SK-N-SH (cell line): ENCODE data around the gene CAV1. TPM values are rescaled to one million over a fixed set of nuclear protein-coding genes. Genes with fewer than 3 reads are reported as not detected.

ENCODE experiments used
- CTCF ChIA-PET: fragments of 300-600, 350-600 bp; formaldehyde crosslinking; extraction: SDS; loops from one replicate; lab custom pipeline; 2021; lab: Yijun Ruan, JAX
- POLR2A ChIA-PET: fragments of 350-600 bp; sonication (Branson Sonifier 250); formaldehyde crosslinking; extraction: SDS; loops from one replicate; lab custom pipeline; 2020; ENCODE audit warnings: antibody characterized with exemption, inconsistent platforms; lab: Yijun Ruan, JAX
- DNase-seq: peaks from one replicate; pipeline ENCODE4 v3.0.0; 2012
- H2AFZ ChIP-seq: fragments of 200-600 bp; sonication (generic); 2 replicates; pipeline ENCODE4 v1.8.1; 2016; ENCODE audit warnings: antibody characterized with exemption, mild to moderate bottlenecking, low read depth
- H3F3A ChIP-seq: fragments of 200-600 bp; sonication (generic); replicated peaks from 2 replicates; pipeline ENCODE3; 2016; ENCODE audit warnings: antibody characterized with exemption, mild to moderate bottlenecking; ENCODE audit not compliant: insufficient read depth
- H3K27ac ChIP-seq, 2 experiments: fragments of 200-500 bp in 1 of 2; fragments of 200-600 bp in 1 of 2; sonication (Bioruptor generic) in 1 of 2; sonication (generic), shearing (Covaris generic) in 1 of 2; 2 replicates each; pipeline versions ENCODE4 v1.5.1 to v1.6.1; 2014 to 2016; ENCODE audit warnings: low read depth in 2 of 2, inconsistent platforms in 1 of 2, low read length in 1 of 2, mild to moderate bottlenecking in 1 of 2, mixed read lengths in 1 of 2
- H3K27me3 ChIP-seq: fragments of 200-600 bp; sonication (generic), shearing (Covaris generic); 2 replicates; pipeline ENCODE4 v1.6.1; 2016; ENCODE audit warnings: mixed run types; ENCODE audit not compliant: insufficient read depth
- H3K36me3 ChIP-seq, 2 experiments: fragments of 200-500 bp in 1 of 2; fragments of 200-600 bp in 1 of 2; sonication (Bioruptor generic) in 1 of 2; sonication (generic) in 1 of 2; replicated peaks in 1 of 2; 2 replicates each; pipeline versions ENCODE3 to v1.5.1; 2014 to 2016; ENCODE audit warnings: low read length in 1 of 2, mild to moderate bottlenecking in 1 of 2; ENCODE audit not compliant: insufficient read depth in 2 of 2, control insufficient read depth in 1 of 2
- H3K4me1 ChIP-seq, 2 experiments: fragments of 200-500 bp in 1 of 2; fragments of 200-600 bp in 1 of 2; sonication (Bioruptor generic) in 1 of 2; sonication (generic), shearing (Covaris generic) in 1 of 2; 2 replicates each; pipeline versions ENCODE4 v1.5.1 to v1.6.1; 2014 to 2016; ENCODE audit warnings: low read depth in 1 of 2, low read length in 1 of 2, mixed run types in 1 of 2; ENCODE audit not compliant: insufficient read depth in 2 of 2, control insufficient read depth in 1 of 2
- H3K4me2 ChIP-seq: fragments of 200-600 bp; sonication (generic), shearing (Covaris generic); 2 replicates; pipeline ENCODE4 v1.6.1; 2017; ENCODE audit warnings: mixed run types
- H3K4me3 ChIP-seq, 2 experiments: fragments of 200-500 bp in 1 of 2; fragments of 200-600 bp in 1 of 2; sonication (Bioruptor generic) in 1 of 2; sonication (generic), shearing (Covaris generic) in 1 of 2; 2 replicates each; pipeline versions ENCODE4 v1.5.1 to v1.8.1; 2014 to 2016; ENCODE audit warnings: low read depth in 2 of 2, inconsistent platforms in 1 of 2, low read length in 1 of 2, mild to moderate bottlenecking in 1 of 2, mixed read lengths in 1 of 2, moderate library complexity in 1 of 2
- H3K79me2 ChIP-seq: fragments of 200-600 bp; sonication (generic); 2 replicates; pipeline ENCODE4 v1.8.1; 2017; ENCODE audit warnings: mild to moderate bottlenecking; ENCODE audit not compliant: insufficient read depth
- H3K9ac ChIP-seq: fragments of 200-600 bp; sonication (generic); 2 replicates; pipeline ENCODE4 v1.6.1; 2017; ENCODE audit warnings: mixed run types
- H3K9me2 ChIP-seq: fragments of 200-600 bp; sonication (generic); 2 replicates; pipeline ENCODE4 v1.6.1; 2017; ENCODE audit warnings: mixed run types
- H3K9me3 ChIP-seq: fragments of 200-600 bp; sonication (generic); 2 replicates; pipeline ENCODE4 v1.6.1; 2017; ENCODE audit warnings: mixed run types, mild to moderate bottlenecking, moderate library complexity
- H4K20me1 ChIP-seq: fragments of 200-600 bp; sonication (generic); 2 replicates; pipeline ENCODE4 v1.6.1; 2017; ENCODE audit warnings: mild to moderate bottlenecking, mixed run types; ENCODE audit not compliant: insufficient read depth
- CHD2 ChIP-seq: fragments of 150-350 bp; IDR thresholded peaks from 2 replicates; pipeline ENCODE4 v1.6.1; 2018; ENCODE audit warnings: low read length; ENCODE audit not compliant: partially characterized antibody
- EP300 ChIP-seq, 2 experiments: IDR thresholded peaks; 2 replicates each; pipeline versions ENCODE4 v1.4.0 to v1.6.1; 2012; ENCODE audit warnings: borderline replicate concordance in 1 of 2, low read depth in 1 of 2, low read length in 1 of 2
- FOSL2 ChIP-seq: IDR thresholded peaks from 2 replicates; pipeline ENCODE4 v1.4.0; 2012; ENCODE audit warnings: low read depth, mild to moderate bottlenecking, moderate library complexity, borderline replicate concordance
- FOXJ3 ChIP-seq: sonication (generic); formaldehyde crosslinking; IDR thresholded peaks from 2 replicates; pipeline ENCODE4 v1.5.1; 2020; ENCODE audit warnings: mild to moderate bottlenecking, missing genetic modification reagents
- FOXM1 ChIP-seq: IDR thresholded peaks from 2 replicates; pipeline ENCODE4 v1.4.0; 2012; ENCODE audit warnings: low read depth, mild to moderate bottlenecking
- GATA2 ChIP-seq: sonication (generic); formaldehyde crosslinking; IDR thresholded peaks from 2 replicates; pipeline ENCODE4 v1.5.0; 2020; ENCODE audit warnings: mild to moderate bottlenecking, missing genetic modification reagents
- MEF2A ChIP-seq: IDR thresholded peaks from 2 replicates; pipeline ENCODE4 v1.4.0; 2012; ENCODE audit warnings: low read depth, borderline replicate concordance
- NFIC ChIP-seq: IDR thresholded peaks from 2 replicates; pipeline ENCODE4 v1.4.0; 2012; ENCODE audit warnings: borderline replicate concordance
- RAD21 ChIP-seq: IDR thresholded peaks from 2 replicates; pipeline ENCODE4 v1.6.1; 2012; ENCODE audit warnings: mild to moderate bottlenecking, low read length
- REST ChIP-seq: IDR thresholded peaks from 2 replicates; pipeline ENCODE4 v1.6.1; 2012; ENCODE audit warnings: mild to moderate bottlenecking, low read depth, low read length, moderate library complexity
- SIN3A ChIP-seq: IDR thresholded peaks from 2 replicates; pipeline ENCODE4 v1.6.1; 2012; ENCODE audit warnings: low read depth, mild to moderate bottlenecking, low read length, moderate library complexity, borderline replicate concordance
- TAF1 ChIP-seq: IDR thresholded peaks from 2 replicates; pipeline ENCODE4 v1.6.1; 2012; ENCODE audit warnings: low read depth, mild to moderate bottlenecking, low read length, moderate library complexity, borderline replicate concordance
- ZBTB33 ChIP-seq: IDR thresholded peaks from 2 replicates; pipeline ENCODE4 v1.4.0; 2012; ENCODE audit warnings: low read depth, borderline replicate concordance
- WGBS: methylation state at CpG from one replicate; pipeline ENCODE4 v1.1.6; 2017; ENCODE audit warnings: low lambda C conversion rate; 5-methylcytosine and 5-hydroxymethylcytosine counted together
- polyA plus RNA-seq, 3 experiments: library from polyadenylated mRNA; depleted of rRNA; stranded (reverse); fragments of >200 nt; gene quantifications; 2 replicates each; pipeline ENCODE4 v1.2.3, GENCODE V29; 2012
- TF ChIP-seq, protein P1 (sequence below): fragments of 150-350 bp; IDR thresholded peaks from 2 replicates; pipeline ENCODE4 v1.6.1; 2016; ENCODE audit warnings: mild to moderate bottlenecking, low read depth, low read length
- TF ChIP-seq, protein P2 (sequence below): IDR thresholded peaks from 2 replicates; pipeline ENCODE4; 2012

Gene CAV1
- polyA plus RNA-seq, 1 of the 3 experiments (the other 2 are of a cell fraction): 968 TPM

GRCh38 chr7:116521046-116521664 is 3.7 kb upstream of the CAV1 start:
- ChIA-PET POLR2A (no interaction called here), CTCF (interaction anchor here (1.0 to 2.0 kb wide), 3 partner anchors 68 to 348 kb away, joined by 3 to 7 read pairs (median 3); no protein-coding TSS in a partner anchor)
- H3K4me1 ChIP-seq: peaks cover 0 to 46% of the 10 kb centered on the region in 2 experiments
- H3K9ac ChIP-seq: peak overlapping the region; percentile 51; the same call in 1 of the 2 replicates
- H3K9me2 ChIP-seq: no peaks in the 10 kb centered on the region
- H2AFZ ChIP-seq: peak overlapping the region; percentile 26; the same call in 1 of the 2 replicates
- H3K27me3 ChIP-seq: no peaks in the 10 kb centered on the region
- peak overlapping the region in 1 of 2 experiments; percentile 99; a peak in 3 of 4 replicates for H3K27ac ChIP-seq
- H3K36me3 ChIP-seq: no peaks in the 10 kb centered on the region
- WGBS: 40% methylated on average over 6 of the region's 6 CpGs
- no peak for DNase-seq
- H3K9me3 ChIP-seq: no peaks in the 10 kb centered on the region; the same call in 1 of the 2 replicates
- TF ChIP-seq NFIC: no peak
- TF ChIP-seq MEF2A: no peak
- TF ChIP-seq FOXM1: no peak
- no peak for TF ChIP-seq GATA2 (CRISPR knock-in tag)
- TF ChIP-seq, protein P1, sequence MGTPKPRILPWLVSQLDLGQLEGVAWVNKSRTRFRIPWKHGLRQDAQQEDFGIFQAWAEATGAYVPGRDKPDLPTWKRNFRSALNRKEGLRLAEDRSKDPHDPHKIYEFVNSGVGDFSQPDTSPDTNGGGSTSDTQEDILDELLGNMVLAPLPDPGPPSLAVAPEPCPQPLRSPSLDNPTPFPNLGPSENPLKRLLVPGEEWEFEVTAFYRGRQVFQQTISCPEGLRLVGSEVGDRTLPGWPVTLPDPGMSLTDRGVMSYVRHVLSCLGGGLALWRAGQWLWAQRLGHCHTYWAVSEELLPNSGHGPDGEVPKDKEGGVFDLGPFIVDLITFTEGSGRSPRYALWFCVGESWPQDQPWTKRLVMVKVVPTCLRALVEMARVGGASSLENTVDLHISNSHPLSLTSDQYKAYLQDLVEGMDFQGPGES: no peak
- no peak for TF ChIP-seq RAD21
- TF ChIP-seq, protein P2, sequence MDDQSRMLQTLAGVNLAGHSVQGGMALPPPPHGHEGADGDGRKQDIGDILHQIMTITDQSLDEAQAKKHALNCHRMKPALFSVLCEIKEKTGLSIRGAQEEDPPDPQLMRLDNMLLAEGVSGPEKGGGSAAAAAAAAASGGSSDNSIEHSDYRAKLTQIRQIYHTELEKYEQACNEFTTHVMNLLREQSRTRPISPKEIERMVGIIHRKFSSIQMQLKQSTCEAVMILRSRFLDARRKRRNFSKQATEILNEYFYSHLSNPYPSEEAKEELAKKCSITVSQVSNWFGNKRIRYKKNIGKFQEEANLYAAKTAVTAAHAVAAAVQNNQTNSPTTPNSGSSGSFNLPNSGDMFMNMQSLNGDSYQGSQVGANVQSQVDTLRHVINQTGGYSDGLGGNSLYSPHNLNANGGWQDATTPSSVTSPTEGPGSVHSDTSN: no peak
- TF ChIP-seq ZBTB33: no peak
- peaks cover 14% of the 10 kb centered on the region for H3K79me2 ChIP-seq
- peaks cover 43% of the 10 kb centered on the region for H3F3A ChIP-seq
- H3K4me2 ChIP-seq: peak overlapping the region; percentile 54; the same call in 1 of the 2 replicates
- no peaks in the 10 kb centered on the region for H4K20me1 ChIP-seq
- no peak overlapping the region for H3K4me3 ChIP-seq

DNA sequence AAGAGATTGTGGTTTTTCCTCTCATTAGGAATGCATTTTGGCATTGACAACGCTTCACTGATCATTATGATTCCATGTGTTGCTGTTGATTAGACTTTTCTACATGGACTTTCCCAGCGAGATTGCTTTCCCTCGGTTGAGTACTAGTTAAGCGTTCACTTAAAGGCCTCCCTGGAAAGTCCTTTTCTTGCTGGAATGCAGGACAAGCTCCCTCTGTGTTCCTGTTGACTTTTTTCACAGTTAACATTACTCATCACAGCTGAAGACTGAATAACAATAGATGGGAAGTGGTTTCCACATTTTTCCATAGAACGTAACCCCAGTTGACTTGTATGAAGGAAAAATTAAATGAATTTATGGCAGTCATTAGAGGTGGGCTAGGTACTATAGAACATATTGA is 2.6 kb upstream of the CAV1 start:
- Histone ChIP-seq H3F3A (peaks cover 46% of the 10 kb centered on the region), H4K20me1 (no peaks in the 10 kb centered on the region), H3K79me2 (peaks cover 25% of the 10 kb centered on the region), H3K27me3 (no peaks in the 10 kb centered on the region), H3K4me3 (no peak overlapping the region), H3K27ac (peak overlapping the region; percentile 84 to 99; a peak in 3 of 4 replicates), H3K4me1 (peaks cover 4 to 40% of the 10 kb centered on the region in 2 experiments), H3K9ac (peak overlapping the region; percentile 51), H2AFZ (peak overlapping the region; percentile 50), H3K36me3 (peaks cover 5 to 8% of the 10 kb centered on the region in 2 experiments), H3K9me3 (no peaks in the 10 kb centered on the region), H3K4me2 (peak overlapping the region; percentile 54; the same call in 1 of the 2 replicates), H3K9me2 (no peaks in the 10 kb centered on the region)
- 7% methylated on average over 5 of the region's 5 CpGs for WGBS
- ChIA-PET POLR2A (no interaction called here), CTCF (interaction anchor here (1.4 to 2.0 kb wide), 2 partner anchors 70 to 350 kb away, joined by 3 to 7 read pairs; no protein-coding TSS in a partner anchor)
- DNase-seq: no peak
- TF ChIP-seq, protein P2: peak; percentile 82
- TF ChIP-seq MEF2A: no peak; the same call in 1 of the 2 replicates
- no peak for TF ChIP-seq FOXJ3 (CRISPR knock-in tag)
- peak; percentile 85 for TF ChIP-seq SIN3A
- TF ChIP-seq REST: peak; percentile 57; the same call in 1 of the 2 replicates
- no peak for TF ChIP-seq CHD2
- peak; percentile 50 to 83; a peak in 3 of 4 replicates for TF ChIP-seq EP300 (IDR thresholded peaks at IDR 0.05; ENCODE audit: borderline replicate concordance in 1 of 2, low read depth in 1 of 2, low read length in 1 of 2)
- peak; percentile 94 for TF ChIP-seq FOSL2
- TF ChIP-seq RAD21: no peak
- TF ChIP-seq TAF1: peak; percentile 17; the same call in 1 of the 2 replicates
- peak; percentile 74 for TF ChIP-seq NFIC
